Hepatocyte (in vitro differentiated cells): ENCODE measurements around the gene GSPT2. TPM values are rescaled to one million over a fixed set of nuclear protein-coding genes. Genes with fewer than 3 reads are reported as not detected.

ENCODE experiments used
- DNase-seq: peaks from one replicate; pipeline ENCODE4 v3.0.0-alpha.2; 2016; ENCODE audit warnings: low spot score
- H2AFZ ChIP-seq: fragments of 200-600 bp; sonication (generic); 2 replicates; pipeline ENCODE4 v1.6.0; 2016; ENCODE audit warnings: antibody characterized with exemption, mild to moderate bottlenecking
- H3K27ac ChIP-seq: fragments of 200-600 bp; sonication (generic); 2 replicates; pipeline ENCODE4 v1.5.1; 2016; ENCODE audit warnings: mild to moderate bottlenecking
- H3K27me3 ChIP-seq: fragments of 200-600 bp; sonication (generic); 2 replicates; pipeline ENCODE4 v1.6.1; 2016
- H3K36me3 ChIP-seq: fragments of 200-600 bp; sonication (generic); replicated peaks from 2 replicates; pipeline ENCODE4 v1.5.1; 2016; ENCODE audit warnings: low read depth; ENCODE audit not compliant: insufficient read depth
- H3K4me1 ChIP-seq: fragments of 200-600 bp; sonication (generic); 2 replicates; pipeline ENCODE4 v1.5.1; 2016; ENCODE audit warnings: mild to moderate bottlenecking, moderate library complexity; ENCODE audit not compliant: insufficient read depth
- H3K4me2 ChIP-seq: fragments of 200-600 bp; sonication (generic); 2 replicates; pipeline ENCODE4 v1.6.0; 2016
- H3K4me3 ChIP-seq: fragments of 200-600 bp; sonication (generic); 2 replicates; pipeline ENCODE4 v1.5.1; 2016; ENCODE audit warnings: mild to moderate bottlenecking
- H3K79me2 ChIP-seq: fragments of 200-600 bp; sonication (generic); 2 replicates; pipeline ENCODE4 v1.6.0; 2017; ENCODE audit warnings: mild to moderate bottlenecking
- H3K9me2 ChIP-seq: fragments of 200-600 bp; sonication (generic); replicated peaks from 2 replicates; pipeline ENCODE4 v1.6.0; 2017; ENCODE audit warnings: mild to moderate bottlenecking; ENCODE audit not compliant: insufficient read depth
- H3K9me3 ChIP-seq: fragments of 200-600 bp; sonication (generic); 2 replicates; pipeline ENCODE4 v1.5.1; 2016; ENCODE audit warnings: low read depth, mild to moderate bottlenecking
- H4K20me1 ChIP-seq: fragments of 200-600 bp; sonication (generic); 2 replicates; pipeline ENCODE4 v1.6.0; 2016; ENCODE audit warnings: mild to moderate bottlenecking; ENCODE audit not compliant: insufficient read depth, poor library complexity, severe bottlenecking
- EZH2 ChIP-seq: fragments of 200-600 bp; sonication (generic); IDR thresholded peaks from 2 replicates; pipeline ENCODE4 v1.6.1; 2016; ENCODE audit warnings: antibody characterized with exemption, mild to moderate bottlenecking, borderline replicate concordance
- EZH2phosphoT487 ChIP-seq: fragments of 200-600 bp; sonication (generic); IDR thresholded peaks from one replicate; pipeline ENCODE4 v1.6.1; 2018; ENCODE audit warnings: antibody characterized with exemption, mild to moderate bottlenecking, low read depth, moderate library complexity; ENCODE audit not compliant: unreplicated experiment, severe bottlenecking
- WGBS: methylation state at CpG from one replicate; pipeline ENCODE4 v1.1.6; 2016; ENCODE audit warnings: low lambda C conversion rate; ENCODE audit errors: missing lambda C conversion rate; 5-methylcytosine and 5-hydroxymethylcytosine counted together
- polyA plus RNA-seq: library from polyadenylated mRNA; unstranded; fragments of >200 nt; fragmentation: Nextera tagmentation; extraction: Ambion mirVana; gene quantifications from 2 replicates; pipeline ENCODE4 v1.2.1, GENCODE V29; 2016
- total RNA-seq: library from RNA; depleted of rRNA; stranded (reverse); fragments of >200 nt; gene quantifications from 2 replicates; pipeline ENCODE4 v1.2.3, GENCODE V29; 2014
- TF ChIP-seq, protein P1 (sequence below): fragments of 200-600 bp; sonication (generic); IDR thresholded peaks from 2 replicates; pipeline ENCODE4 v1.5.1; 2016; ENCODE audit warnings: antibody characterized with exemption, mild to moderate bottlenecking; ENCODE audit not compliant: poor library complexity

The GSPT2 gene
- total and polyA plus RNA-seq, 2 experiments from 2014 or later: 15.8 to 16.1 TPM

DNA sequence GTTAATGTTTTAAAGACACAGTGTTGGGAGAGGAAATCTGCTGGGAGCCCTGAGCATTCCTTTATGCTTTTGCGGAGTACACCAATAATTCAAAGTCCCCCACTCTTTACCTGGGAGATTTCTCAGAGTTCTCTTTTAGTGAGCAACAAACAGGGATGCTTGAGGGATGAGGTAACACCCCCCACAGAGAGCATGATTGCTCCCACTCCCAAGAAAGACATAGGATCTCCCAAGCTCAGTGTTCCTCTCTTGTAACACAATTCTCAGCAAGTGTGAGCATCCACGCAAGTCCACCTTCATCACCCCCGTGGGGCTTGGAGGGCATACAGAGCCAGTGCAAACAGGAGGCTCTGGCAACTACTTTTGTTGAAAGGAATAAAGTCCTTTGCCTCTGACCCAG is 36.1 kb downstream of the GSPT2 start:
- Histone ChIP-seq H3K27ac (no peak overlapping the region), H3K4me2 (no peak overlapping the region), H3K9me3 (no peaks in the 10 kb centered on the region), H3K79me2 (no peaks in the 10 kb centered on the region), H3K36me3 (no peaks in the 10 kb centered on the region), H3K9me2 (no peaks in the 10 kb centered on the region), H2AFZ (no peak overlapping the region), H3K4me1 (no peaks in the 10 kb centered on the region), H4K20me1 (no peaks in the 10 kb centered on the region), H3K27me3 (no peaks in the 10 kb centered on the region), H3K4me3 (no peak overlapping the region)
- TF ChIP-seq EZH2 (no peak), EZH2phosphoT487 (no peak)
- TF ChIP-seq, protein P1, sequence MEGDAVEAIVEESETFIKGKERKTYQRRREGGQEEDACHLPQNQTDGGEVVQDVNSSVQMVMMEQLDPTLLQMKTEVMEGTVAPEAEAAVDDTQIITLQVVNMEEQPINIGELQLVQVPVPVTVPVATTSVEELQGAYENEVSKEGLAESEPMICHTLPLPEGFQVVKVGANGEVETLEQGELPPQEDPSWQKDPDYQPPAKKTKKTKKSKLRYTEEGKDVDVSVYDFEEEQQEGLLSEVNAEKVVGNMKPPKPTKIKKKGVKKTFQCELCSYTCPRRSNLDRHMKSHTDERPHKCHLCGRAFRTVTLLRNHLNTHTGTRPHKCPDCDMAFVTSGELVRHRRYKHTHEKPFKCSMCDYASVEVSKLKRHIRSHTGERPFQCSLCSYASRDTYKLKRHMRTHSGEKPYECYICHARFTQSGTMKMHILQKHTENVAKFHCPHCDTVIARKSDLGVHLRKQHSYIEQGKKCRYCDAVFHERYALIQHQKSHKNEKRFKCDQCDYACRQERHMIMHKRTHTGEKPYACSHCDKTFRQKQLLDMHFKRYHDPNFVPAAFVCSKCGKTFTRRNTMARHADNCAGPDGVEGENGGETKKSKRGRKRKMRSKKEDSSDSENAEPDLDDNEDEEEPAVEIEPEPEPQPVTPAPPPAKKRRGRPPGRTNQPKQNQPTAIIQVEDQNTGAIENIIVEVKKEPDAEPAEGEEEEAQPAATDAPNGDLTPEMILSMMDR: no peak
- 53% methylated on average over 3 of the region's 3 CpGs for WGBS
- DNase-seq: no peak

DNA sequence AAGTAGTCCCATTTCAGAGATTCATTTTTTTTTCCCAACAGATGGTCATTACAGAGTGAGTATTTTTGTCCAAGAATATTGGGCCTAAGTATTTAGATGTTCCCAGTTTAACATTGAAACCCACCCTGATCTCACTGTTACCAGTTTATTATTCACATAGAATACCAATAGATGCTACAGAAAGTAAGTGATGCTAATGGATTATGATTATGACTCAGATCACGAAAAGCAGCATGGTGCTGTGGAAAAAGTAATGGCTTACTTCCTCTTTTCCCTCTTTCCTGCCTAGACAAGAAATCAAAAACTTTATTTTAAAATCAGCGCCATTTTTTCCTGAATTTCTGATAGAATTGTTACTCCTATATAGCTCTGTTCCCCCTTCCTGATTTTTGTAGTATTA is 51.9 kb downstream of the GSPT2 start:
- Histone ChIP-seq H4K20me1 (no peaks in the 10 kb centered on the region), H3K36me3 (no peaks in the 10 kb centered on the region), H3K27me3 (no peaks in the 10 kb centered on the region), H3K4me1 (no peaks in the 10 kb centered on the region), H3K79me2 (no peaks in the 10 kb centered on the region), H3K9me2 (no peaks in the 10 kb centered on the region), H3K27ac (no peak overlapping the region), H3K9me3 (no peaks in the 10 kb centered on the region), H3K4me2 (no peak overlapping the region), H2AFZ (no peak overlapping the region), H3K4me3 (no peak overlapping the region)
- no peak for DNase-seq
- 78% methylated on average over 2 of the region's 2 CpGs for WGBS
- TF ChIP-seq EZH2phosphoT487 (no peak), EZH2 (no peak)
- TF ChIP-seq, protein P1: no peak

Other genes starting within 250 kb of the GSPT2 start
- gene NUDT11, start 246.8 kb upstream of the GSPT2 start, total RNA-seq: 8.3 and 10.7 TPM in 2 replicates
- 4.6 and 5.6 TPM in 2 replicates for gene NUDT11, start 246.8 kb upstream of the GSPT2 start, polyA plus RNA-seq
- 0.28 and 0.83 TPM in 2 replicates for gene CENPVL3, start 124.5 kb upstream of the GSPT2 start, total RNA-seq
- 0.67 and 2.2 TPM in 2 replicates for gene CENPVL3, start 124.5 kb upstream of the GSPT2 start, polyA plus RNA-seq
- 0.32 TPM in 1 of 2 replicates, not detected in the other for gene CENPVL2, start 60.6 kb upstream of the GSPT2 start, total RNA-seq
- gene CENPVL2, start 60.6 kb upstream of the GSPT2 start, polyA plus RNA-seq: 0.10 TPM in 1 of 2 replicates, not detected in the other
- 0.32 TPM in 1 of 2 replicates, not detected in the other for gene CENPVL1, start 32.9 kb upstream of the GSPT2 start, total RNA-seq
- 0.10 TPM in 1 of 2 replicates, not detected in the other for gene CENPVL1, start 32.9 kb upstream of the GSPT2 start, polyA plus RNA-seq
- 248 and 262 TPM in 2 replicates for gene MAGED1, start 150.2 kb downstream of the GSPT2 start, total RNA-seq
- 478 and 533 TPM in 2 replicates for gene MAGED1, start 150.2 kb downstream of the GSPT2 start, polyA plus RNA-seq